HEK293 (cell line): ENCODE measurements around the gene BRD3.

ENCODE experiments used
- CTCF ChIA-PET: fragments of 350-600 bp; formaldehyde crosslinking; extraction: SDS; loops from one replicate; lab custom pipeline; 2021; ENCODE audit warnings: antibody characterized with exemption; lab: Yijun Ruan, JAX
- POLR2A ChIA-PET: fragments of 300-600 bp; formaldehyde crosslinking; extraction: SDS; loops from one replicate; lab custom pipeline; 2020; ENCODE audit warnings: antibody characterized with exemption, inconsistent platforms; lab: Yijun Ruan, JAX
- H3K27ac ChIP-seq: fragments of 200-500 bp; sonication (Bioruptor generic); 2 replicates; pipeline ENCODE4 v1.5.1; 2014; ENCODE audit warnings: low read depth, low read length, control low read depth, inconsistent platforms; ENCODE audit errors: extremely low read depth
- H3K36me3 ChIP-seq, 2 experiments: fragments of 200-500 bp in 1 of 2; sonication (Bioruptor generic) in 1 of 2; 1 replicate in 1 of 2; 2 replicates in 1 of 2; pipeline ENCODE4 v1.5.1; 2014 to 2017; ENCODE audit warnings: inconsistent platforms in 2 of 2, low read length in 2 of 2; ENCODE audit not compliant: control insufficient read depth in 2 of 2, insufficient read depth in 1 of 2
- H3K4me1 ChIP-seq: fragments of 200-500 bp; sonication (Bioruptor generic); 2 replicates; pipeline ENCODE4 v1.5.1; 2014; ENCODE audit warnings: mild to moderate bottlenecking, low read length, inconsistent platforms; ENCODE audit not compliant: control insufficient read depth, insufficient read depth
- H3K4me3 ChIP-seq: 2 replicates; pipeline ENCODE4 v1.5.1; 2011; ENCODE audit warnings: low read depth, mild to moderate bottlenecking, control low read depth, low read length, moderate library complexity
- H3K9me3 ChIP-seq: fragments of 200-500 bp; sonication (Bioruptor generic); 2 replicates; pipeline ENCODE4 v1.5.1; 2014; ENCODE audit warnings: low read depth, low read length, inconsistent platforms; ENCODE audit not compliant: control insufficient read depth, insufficient read depth
- BCL11A ChIP-seq: fragments of 450-650 bp; formaldehyde crosslinking; IDR thresholded peaks from 2 replicates; pipeline ENCODE4 v1.5.1; 2016; ENCODE audit warnings: low read depth, missing biosample characterization, missing genetic modification characterization
- CTCF ChIP-seq: fragments of 450-650 bp; formaldehyde crosslinking; IDR thresholded peaks from 2 replicates; pipeline ENCODE4 v1.5.1; 2016; ENCODE audit warnings: missing biosample characterization, missing genetic modification characterization
- GFI1B ChIP-seq: fragments of 450-650 bp; formaldehyde crosslinking; IDR thresholded peaks from 2 replicates; pipeline ENCODE4 v1.5.1; 2016; ENCODE audit warnings: missing biosample characterization, missing genetic modification characterization
- GLIS1 ChIP-seq: fragments of 450-650 bp; formaldehyde crosslinking; IDR thresholded peaks from 2 replicates; pipeline ENCODE4 v1.5.1; 2016; ENCODE audit warnings: missing biosample characterization, missing genetic modification characterization
- GLIS2 ChIP-seq: fragments of 450-650 bp; formaldehyde crosslinking; IDR thresholded peaks from 2 replicates; pipeline ENCODE4 v1.5.1; 2016; ENCODE audit warnings: missing biosample characterization, missing genetic modification characterization
- HOXA7 ChIP-seq: sonication (generic); formaldehyde crosslinking; IDR thresholded peaks from 2 replicates; pipeline ENCODE4 v1.8.1; 2022; ENCODE audit warnings: missing genetic modification reagents, borderline replicate concordance
- INSM2 ChIP-seq: fragments of 450-650 bp; formaldehyde crosslinking; IDR thresholded peaks from 2 replicates; pipeline ENCODE4 v1.5.1; 2016; ENCODE audit warnings: missing biosample characterization, missing genetic modification characterization
- SP2 ChIP-seq: fragments of 450-650 bp; formaldehyde crosslinking; IDR thresholded peaks from 2 replicates; pipeline ENCODE4 v1.5.1; 2016; ENCODE audit warnings: missing biosample characterization, missing genetic modification characterization
- SP7 ChIP-seq: fragments of 450-650 bp; formaldehyde crosslinking; IDR thresholded peaks from 2 replicates; pipeline ENCODE4 v1.5.1; 2016; ENCODE audit warnings: missing biosample characterization, missing genetic modification characterization
- ZBTB17 ChIP-seq: fragments of 450-650 bp; formaldehyde crosslinking; IDR thresholded peaks from 2 replicates; pipeline ENCODE4 v1.5.1; 2016; ENCODE audit warnings: missing biosample characterization, missing genetic modification characterization
- ZBTB20 ChIP-seq: fragments of 450-650 bp; formaldehyde crosslinking; IDR thresholded peaks from 2 replicates; pipeline ENCODE4 v1.5.1; 2016; ENCODE audit warnings: missing biosample characterization, missing genetic modification characterization
- ZIC2 ChIP-seq: fragments of 450-650 bp; formaldehyde crosslinking; IDR thresholded peaks from 2 replicates; pipeline ENCODE4 v1.5.1; 2016; ENCODE audit warnings: missing biosample characterization, missing genetic modification characterization
- ZNF148 ChIP-seq: fragments of 450-650 bp; formaldehyde crosslinking; IDR thresholded peaks from 2 replicates; pipeline ENCODE4 v1.5.0; 2017; ENCODE audit warnings: missing biosample characterization, missing genetic modification characterization, borderline replicate concordance
- ZNF169 ChIP-seq: fragments of 450-650 bp; formaldehyde crosslinking; IDR thresholded peaks from 2 replicates; pipeline ENCODE4 v1.5.1; 2016; ENCODE audit warnings: missing biosample characterization, missing genetic modification characterization
- ZNF221 ChIP-seq: fragments of 450-650 bp; formaldehyde crosslinking; IDR thresholded peaks from 2 replicates; pipeline ENCODE4 v1.5.1; 2017; ENCODE audit warnings: missing biosample characterization, missing genetic modification characterization, borderline replicate concordance
- ZNF48 ChIP-seq: fragments of 450-650 bp; formaldehyde crosslinking; IDR thresholded peaks from 2 replicates; pipeline ENCODE4 v1.5.1; 2016; ENCODE audit warnings: missing biosample characterization, missing genetic modification characterization
- ZNF629 ChIP-seq: fragments of 450-650 bp; formaldehyde crosslinking; IDR thresholded peaks from 2 replicates; pipeline ENCODE4 v1.5.1; 2017; ENCODE audit warnings: missing biosample characterization, missing genetic modification characterization
- ZNF76 ChIP-seq: fragments of 450-650 bp; formaldehyde crosslinking; IDR thresholded peaks from 2 replicates; pipeline ENCODE4; 2016; ENCODE audit warnings: low read depth, missing biosample characterization, missing genetic modification characterization, borderline replicate concordance
- TF ChIP-seq, protein P1 (sequence below): fragments of 450-650 bp; IDR thresholded peaks from 2 replicates; pipeline ENCODE4 v1.5.1; 2018; ENCODE audit warnings: missing biosample characterization, mild to moderate bottlenecking, missing genetic modification characterization
- TF ChIP-seq, protein P2 (sequence below): IDR thresholded peaks from 2 replicates; pipeline ENCODE4 v1.6.1; 2011; ENCODE audit warnings: mild to moderate bottlenecking, low read depth, low read length, borderline replicate concordance
- TF ChIP-seq, protein P3 (sequence below): fragments of 450-650 bp; formaldehyde crosslinking; IDR thresholded peaks from 2 replicates; pipeline ENCODE4 v1.5.1; 2016; ENCODE audit warnings: missing biosample characterization, missing genetic modification characterization
- TF ChIP-seq, protein P4 (sequence below): fragments of 450-650 bp; formaldehyde crosslinking; IDR thresholded peaks from 2 replicates; pipeline ENCODE4 v1.5.1; 2017; ENCODE audit warnings: missing biosample characterization, missing genetic modification characterization
- TF ChIP-seq, protein P5 (sequence below): fragments of 450-650 bp; IDR thresholded peaks from 2 replicates; pipeline ENCODE4 v1.5.1; 2018; ENCODE audit warnings: missing biosample characterization, missing genetic modification characterization

Gene BRD3

DNA sequence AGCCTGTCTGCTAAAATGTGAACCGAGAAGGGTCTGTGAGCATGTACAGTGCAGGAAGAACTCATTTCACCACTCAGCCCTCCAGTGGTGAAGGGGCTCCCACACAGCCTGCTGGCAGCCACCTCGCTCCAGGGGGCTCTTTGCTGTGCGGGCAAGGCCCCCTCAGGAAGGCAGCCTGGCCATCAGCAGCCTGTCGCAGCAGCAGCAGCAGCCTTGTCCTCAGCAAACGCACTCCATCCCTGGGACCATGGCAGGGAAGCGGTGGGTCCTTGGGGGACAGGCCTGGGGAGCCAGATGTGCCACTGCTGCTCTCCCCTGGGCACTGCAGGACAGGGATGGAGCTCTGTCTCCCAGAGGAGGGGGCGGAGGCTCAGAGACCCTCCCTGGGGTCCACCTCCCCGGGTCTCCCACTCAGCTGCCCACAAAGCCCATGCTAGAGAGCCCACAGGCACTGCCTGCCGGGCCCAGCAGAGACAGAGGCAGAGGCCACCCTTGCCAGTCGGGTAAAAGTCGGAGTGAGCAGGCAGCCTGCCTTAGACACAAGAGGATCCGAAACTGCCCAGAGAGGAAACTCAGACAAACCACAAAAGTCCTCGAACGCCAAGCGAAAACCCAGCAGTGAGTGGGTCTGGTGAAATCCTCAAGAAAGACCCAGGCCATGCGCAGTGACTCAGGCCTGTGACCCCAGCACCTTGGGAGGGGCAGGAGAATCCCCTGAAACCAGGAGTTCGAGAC, 8.0 kb downstream of the BRD3 start:
- Histone ChIP-seq H3K9me3 (no peaks in the 10 kb centered on the region), H3K4me3 (no peak overlapping the region), H3K27ac (no peak overlapping the region), H3K4me1 (no peaks in the 10 kb centered on the region), H3K36me3 (peaks cover 0 to 10% of the 10 kb centered on the region in 2 experiments; a peak in 2 of 3 replicates)
- ChIA-PET CTCF (no interaction called here), POLR2A (no interaction called here)
- TF ChIP-seq ZNF221 (tag by site-specific recombination): no peak
- TF ChIP-seq ZNF76 (tag by site-specific recombination): no peak
- TF ChIP-seq ZBTB17 (tag by site-specific recombination): no peak
- TF ChIP-seq SP7 (tag by site-specific recombination): no peak
- TF ChIP-seq ZNF169: no peak
- TF ChIP-seq, protein P1, sequence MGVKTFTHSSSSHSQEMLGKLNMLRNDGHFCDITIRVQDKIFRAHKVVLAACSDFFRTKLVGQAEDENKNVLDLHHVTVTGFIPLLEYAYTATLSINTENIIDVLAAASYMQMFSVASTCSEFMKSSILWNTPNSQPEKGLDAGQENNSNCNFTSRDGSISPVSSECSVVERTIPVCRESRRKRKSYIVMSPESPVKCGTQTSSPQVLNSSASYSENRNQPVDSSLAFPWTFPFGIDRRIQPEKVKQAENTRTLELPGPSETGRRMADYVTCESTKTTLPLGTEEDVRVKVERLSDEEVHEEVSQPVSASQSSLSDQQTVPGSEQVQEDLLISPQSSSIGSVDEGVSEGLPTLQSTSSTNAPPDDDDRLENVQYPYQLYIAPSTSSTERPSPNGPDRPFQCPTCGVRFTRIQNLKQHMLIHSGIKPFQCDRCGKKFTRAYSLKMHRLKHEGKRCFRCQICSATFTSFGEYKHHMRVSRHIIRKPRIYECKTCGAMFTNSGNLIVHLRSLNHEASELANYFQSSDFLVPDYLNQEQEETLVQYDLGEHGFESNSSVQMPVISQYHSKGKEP (tag by site-specific recombination): no peak
- TF ChIP-seq ZNF629 (tag by site-specific recombination): no peak
- no peak for TF ChIP-seq GFI1B
- peak; percentile 70 for TF ChIP-seq GLIS2 (tag by site-specific recombination)
- TF ChIP-seq ZNF148: no peak
- TF ChIP-seq INSM2 (tag by site-specific recombination): no peak
- TF ChIP-seq, protein P2, sequence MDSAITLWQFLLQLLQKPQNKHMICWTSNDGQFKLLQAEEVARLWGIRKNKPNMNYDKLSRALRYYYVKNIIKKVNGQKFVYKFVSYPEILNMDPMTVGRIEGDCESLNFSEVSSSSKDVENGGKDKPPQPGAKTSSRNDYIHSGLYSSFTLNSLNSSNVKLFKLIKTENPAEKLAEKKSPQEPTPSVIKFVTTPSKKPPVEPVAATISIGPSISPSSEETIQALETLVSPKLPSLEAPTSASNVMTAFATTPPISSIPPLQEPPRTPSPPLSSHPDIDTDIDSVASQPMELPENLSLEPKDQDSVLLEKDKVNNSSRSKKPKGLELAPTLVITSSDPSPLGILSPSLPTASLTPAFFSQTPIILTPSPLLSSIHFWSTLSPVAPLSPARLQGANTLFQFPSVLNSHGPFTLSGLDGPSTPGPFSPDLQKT: no peak
- TF ChIP-seq, protein P3, sequence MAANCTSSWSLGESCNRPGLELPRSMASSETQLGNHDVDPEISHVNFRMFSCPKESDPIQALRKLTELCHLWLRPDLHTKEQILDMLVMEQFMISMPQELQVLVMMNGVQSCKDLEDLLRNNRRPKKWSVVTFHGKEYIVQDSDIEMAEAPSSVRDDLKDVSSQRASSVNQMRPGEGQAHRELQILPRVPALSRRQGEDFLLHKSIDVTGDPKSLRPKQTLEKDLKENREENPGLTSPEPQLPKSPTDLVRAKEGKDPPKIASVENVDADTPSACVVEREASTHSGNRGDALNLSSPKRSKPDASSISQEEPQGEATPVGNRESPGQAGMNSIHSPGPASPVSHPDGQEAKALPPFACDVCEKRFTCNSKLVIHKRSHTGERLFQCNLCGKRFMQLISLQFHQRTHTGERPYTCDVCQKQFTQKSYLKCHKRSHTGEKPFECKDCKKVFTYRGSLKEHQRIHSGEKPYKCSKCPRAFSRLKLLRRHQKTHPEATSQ (tag by site-specific recombination): no peak
- TF ChIP-seq ZBTB20: no peak
- no peak for TF ChIP-seq BCL11A
- no peak for TF ChIP-seq ZNF48
- TF ChIP-seq GLIS1 (tag by site-specific recombination): peak; percentile 56
- TF ChIP-seq CTCF (tag by site-specific recombination): 0 out of 2 replicates have a peak, but pooled peaks have one; percentile 21
- no peak for TF ChIP-seq HOXA7
- TF ChIP-seq, protein P4, sequence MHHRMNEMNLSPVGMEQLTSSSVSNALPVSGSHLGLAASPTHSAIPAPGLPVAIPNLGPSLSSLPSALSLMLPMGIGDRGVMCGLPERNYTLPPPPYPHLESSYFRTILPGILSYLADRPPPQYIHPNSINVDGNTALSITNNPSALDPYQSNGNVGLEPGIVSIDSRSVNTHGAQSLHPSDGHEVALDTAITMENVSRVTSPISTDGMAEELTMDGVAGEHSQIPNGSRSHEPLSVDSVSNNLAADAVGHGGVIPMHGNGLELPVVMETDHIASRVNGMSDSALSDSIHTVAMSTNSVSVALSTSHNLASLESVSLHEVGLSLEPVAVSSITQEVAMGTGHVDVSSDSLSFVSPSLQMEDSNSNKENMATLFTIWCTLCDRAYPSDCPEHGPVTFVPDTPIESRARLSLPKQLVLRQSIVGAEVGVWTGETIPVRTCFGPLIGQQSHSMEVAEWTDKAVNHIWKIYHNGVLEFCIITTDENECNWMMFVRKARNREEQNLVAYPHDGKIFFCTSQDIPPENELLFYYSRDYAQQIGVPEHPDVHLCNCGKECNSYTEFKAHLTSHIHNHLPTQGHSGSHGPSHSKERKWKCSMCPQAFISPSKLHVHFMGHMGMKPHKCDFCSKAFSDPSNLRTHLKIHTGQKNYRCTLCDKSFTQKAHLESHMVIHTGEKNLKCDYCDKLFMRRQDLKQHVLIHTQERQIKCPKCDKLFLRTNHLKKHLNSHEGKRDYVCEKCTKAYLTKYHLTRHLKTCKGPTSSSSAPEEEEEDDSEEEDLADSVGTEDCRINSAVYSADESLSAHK (tag by site-specific recombination): no peak
- peak; percentile 31; the same call in 1 of the 2 replicates for TF ChIP-seq ZIC2 (tag by site-specific recombination)
- no peak for TF ChIP-seq SP2 (tag by site-specific recombination)
- TF ChIP-seq, protein P5, sequence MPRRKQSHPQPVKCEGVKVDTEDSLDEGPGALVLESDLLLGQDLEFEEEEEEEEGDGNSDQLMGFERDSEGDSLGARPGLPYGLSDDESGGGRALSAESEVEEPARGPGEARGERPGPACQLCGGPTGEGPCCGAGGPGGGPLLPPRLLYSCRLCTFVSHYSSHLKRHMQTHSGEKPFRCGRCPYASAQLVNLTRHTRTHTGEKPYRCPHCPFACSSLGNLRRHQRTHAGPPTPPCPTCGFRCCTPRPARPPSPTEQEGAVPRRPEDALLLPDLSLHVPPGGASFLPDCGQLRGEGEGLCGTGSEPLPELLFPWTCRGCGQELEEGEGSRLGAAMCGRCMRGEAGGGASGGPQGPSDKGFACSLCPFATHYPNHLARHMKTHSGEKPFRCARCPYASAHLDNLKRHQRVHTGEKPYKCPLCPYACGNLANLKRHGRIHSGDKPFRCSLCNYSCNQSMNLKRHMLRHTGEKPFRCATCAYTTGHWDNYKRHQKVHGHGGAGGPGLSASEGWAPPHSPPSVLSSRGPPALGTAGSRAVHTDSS (tag by site-specific recombination): no peak
